Measurements from ENCODE around the gene CFC1.
"Not testable (repeated sequence)": the region's sequence is repeated elsewhere in the genome, so short reads cannot be mapped to it uniquely, and the experiment has no call there.

DNA sequence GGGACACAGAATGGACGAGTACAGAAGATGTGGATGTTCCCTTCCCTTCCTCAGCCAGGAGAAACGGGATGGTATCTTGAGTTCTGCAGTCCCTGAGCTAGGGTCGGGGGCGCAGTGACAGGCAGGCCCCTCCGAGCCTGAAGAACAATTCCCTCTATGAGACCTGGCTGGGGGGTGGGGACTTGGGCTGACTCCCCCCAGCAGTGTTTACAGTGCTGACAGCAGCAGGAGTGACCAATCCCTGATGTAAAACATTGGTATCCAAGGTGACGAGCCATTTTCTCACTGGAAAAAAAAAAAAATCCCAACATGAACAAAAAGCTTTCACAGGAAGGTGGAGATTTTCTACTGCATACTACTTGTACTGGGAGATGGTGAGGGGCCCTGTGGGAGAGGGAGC lies at the start of gene CFC1:
- TF ChIP-seq, protein P1, sequence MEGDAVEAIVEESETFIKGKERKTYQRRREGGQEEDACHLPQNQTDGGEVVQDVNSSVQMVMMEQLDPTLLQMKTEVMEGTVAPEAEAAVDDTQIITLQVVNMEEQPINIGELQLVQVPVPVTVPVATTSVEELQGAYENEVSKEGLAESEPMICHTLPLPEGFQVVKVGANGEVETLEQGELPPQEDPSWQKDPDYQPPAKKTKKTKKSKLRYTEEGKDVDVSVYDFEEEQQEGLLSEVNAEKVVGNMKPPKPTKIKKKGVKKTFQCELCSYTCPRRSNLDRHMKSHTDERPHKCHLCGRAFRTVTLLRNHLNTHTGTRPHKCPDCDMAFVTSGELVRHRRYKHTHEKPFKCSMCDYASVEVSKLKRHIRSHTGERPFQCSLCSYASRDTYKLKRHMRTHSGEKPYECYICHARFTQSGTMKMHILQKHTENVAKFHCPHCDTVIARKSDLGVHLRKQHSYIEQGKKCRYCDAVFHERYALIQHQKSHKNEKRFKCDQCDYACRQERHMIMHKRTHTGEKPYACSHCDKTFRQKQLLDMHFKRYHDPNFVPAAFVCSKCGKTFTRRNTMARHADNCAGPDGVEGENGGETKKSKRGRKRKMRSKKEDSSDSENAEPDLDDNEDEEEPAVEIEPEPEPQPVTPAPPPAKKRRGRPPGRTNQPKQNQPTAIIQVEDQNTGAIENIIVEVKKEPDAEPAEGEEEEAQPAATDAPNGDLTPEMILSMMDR (IDR thresholded peaks at IDR 0.05): not testable (repeated sequence)
- TF ChIP-seq POLR2AphosphoS5 (IDR thresholded peaks at IDR 0.05; ENCODE audit: low read depth, low read length); TCF7L2 (IDR thresholded peaks at IDR 0.05; ENCODE audit: low read depth, low read length); SIN3A (IDR thresholded peaks at IDR 0.05; ENCODE audit: borderline replicate concordance, insufficient read depth, low read depth, low read length): not testable (repeated sequence)
- TF ChIP-seq, protein P2, sequence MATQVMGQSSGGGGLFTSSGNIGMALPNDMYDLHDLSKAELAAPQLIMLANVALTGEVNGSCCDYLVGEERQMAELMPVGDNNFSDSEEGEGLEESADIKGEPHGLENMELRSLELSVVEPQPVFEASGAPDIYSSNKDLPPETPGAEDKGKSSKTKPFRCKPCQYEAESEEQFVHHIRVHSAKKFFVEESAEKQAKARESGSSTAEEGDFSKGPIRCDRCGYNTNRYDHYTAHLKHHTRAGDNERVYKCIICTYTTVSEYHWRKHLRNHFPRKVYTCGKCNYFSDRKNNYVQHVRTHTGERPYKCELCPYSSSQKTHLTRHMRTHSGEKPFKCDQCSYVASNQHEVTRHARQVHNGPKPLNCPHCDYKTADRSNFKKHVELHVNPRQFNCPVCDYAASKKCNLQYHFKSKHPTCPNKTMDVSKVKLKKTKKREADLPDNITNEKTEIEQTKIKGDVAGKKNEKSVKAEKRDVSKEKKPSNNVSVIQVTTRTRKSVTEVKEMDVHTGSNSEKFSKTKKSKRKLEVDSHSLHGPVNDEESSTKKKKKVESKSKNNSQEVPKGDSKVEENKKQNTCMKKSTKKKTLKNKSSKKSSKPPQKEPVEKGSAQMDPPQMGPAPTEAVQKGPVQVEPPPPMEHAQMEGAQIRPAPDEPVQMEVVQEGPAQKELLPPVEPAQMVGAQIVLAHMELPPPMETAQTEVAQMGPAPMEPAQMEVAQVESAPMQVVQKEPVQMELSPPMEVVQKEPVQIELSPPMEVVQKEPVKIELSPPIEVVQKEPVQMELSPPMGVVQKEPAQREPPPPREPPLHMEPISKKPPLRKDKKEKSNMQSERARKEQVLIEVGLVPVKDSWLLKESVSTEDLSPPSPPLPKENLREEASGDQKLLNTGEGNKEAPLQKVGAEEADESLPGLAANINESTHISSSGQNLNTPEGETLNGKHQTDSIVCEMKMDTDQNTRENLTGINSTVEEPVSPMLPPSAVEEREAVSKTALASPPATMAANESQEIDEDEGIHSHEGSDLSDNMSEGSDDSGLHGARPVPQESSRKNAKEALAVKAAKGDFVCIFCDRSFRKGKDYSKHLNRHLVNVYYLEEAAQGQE (IDR thresholded peaks at IDR 0.05; ENCODE audit: insufficient read depth in 1 of 2, low read depth in 2 of 2, low read length in 1 of 2): not testable (repeated sequence)

Measured in Panc1 (cell line).